Measurements from ENCODE around the gene GCNT2.
"Not testable (repeated sequence)": the region's sequence is repeated elsewhere in the genome, so short reads cannot be mapped to it uniquely, and the experiment has no call there.

Gene GCNT2

DNA sequence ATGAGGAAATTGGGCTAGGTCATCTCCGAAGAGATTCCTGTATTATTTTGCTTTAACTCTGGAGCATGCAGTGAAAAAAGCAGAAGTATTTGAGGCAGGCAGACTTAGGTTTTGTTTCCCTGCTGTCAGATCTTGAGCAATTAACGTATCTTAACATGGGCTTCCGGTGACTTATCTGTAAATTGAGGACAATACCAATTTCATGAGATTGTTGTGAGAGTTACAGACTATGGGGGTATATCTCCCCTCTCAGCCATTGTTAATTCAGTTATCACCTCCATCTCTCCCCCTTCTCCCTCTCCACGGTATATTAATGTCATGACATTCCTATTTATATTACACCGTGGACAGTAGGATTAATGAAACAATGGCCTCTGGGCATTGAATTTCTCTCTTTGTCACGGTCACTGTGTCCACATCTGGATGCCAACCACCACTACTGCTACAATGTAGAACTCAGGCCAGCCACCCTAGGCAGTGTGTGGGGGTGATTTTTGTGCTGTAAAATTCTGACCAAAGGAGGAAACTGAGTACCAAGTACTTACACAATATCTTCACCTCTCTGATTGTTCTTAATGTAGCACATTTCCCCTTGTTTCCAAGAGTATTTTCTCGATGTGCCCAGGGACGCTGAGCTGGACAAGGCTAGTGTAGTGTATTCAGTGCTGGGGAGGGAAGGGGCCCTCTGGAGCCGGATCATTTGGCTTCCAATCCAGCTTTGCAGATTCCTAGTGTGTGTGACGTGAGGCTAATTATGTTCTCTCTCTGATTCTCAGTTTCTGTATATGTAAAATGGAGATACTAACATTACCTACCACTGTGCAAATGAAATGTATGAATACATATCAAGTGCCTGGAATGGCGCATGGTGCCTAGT is 77.2 kb downstream of the GCNT2 start:
- DNase-seq (ENCODE audit: low read depth) = no peak
- TF ChIP-seq, protein P1, sequence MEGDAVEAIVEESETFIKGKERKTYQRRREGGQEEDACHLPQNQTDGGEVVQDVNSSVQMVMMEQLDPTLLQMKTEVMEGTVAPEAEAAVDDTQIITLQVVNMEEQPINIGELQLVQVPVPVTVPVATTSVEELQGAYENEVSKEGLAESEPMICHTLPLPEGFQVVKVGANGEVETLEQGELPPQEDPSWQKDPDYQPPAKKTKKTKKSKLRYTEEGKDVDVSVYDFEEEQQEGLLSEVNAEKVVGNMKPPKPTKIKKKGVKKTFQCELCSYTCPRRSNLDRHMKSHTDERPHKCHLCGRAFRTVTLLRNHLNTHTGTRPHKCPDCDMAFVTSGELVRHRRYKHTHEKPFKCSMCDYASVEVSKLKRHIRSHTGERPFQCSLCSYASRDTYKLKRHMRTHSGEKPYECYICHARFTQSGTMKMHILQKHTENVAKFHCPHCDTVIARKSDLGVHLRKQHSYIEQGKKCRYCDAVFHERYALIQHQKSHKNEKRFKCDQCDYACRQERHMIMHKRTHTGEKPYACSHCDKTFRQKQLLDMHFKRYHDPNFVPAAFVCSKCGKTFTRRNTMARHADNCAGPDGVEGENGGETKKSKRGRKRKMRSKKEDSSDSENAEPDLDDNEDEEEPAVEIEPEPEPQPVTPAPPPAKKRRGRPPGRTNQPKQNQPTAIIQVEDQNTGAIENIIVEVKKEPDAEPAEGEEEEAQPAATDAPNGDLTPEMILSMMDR (conservative IDR thresholded peaks at IDR 0.05; ENCODE audit: low read length) = no peak
- no peak overlapping the region for H3K4me3 ChIP-seq (ENCODE audit: low read length)

DNA sequence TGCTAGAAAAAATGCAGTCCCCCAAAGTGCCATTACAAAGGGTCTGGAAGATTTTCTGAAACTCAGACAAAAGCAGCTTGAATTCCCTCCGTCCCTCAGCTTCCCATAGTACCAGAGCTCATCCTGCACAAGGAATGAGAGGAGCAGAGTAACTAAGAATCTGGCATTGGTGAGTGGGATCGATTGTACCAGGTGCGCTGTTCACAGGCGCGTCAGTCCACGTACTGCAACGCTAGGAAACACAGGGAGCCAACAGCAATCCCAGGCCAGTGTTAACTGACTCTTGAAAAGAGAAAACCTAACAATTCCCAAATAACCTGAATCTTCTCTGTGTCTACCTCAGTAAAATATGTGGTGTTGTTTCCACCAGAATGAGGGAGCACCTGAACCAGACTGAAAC is 77.9 kb downstream of the GCNT2 start:
- TF ChIP-seq, protein P1 (conservative IDR thresholded peaks at IDR 0.05; ENCODE audit: low read length) = no peak
- no peak for DNase-seq (ENCODE audit: low read depth)
- H3K4me3 ChIP-seq (ENCODE audit: low read length) = no peak overlapping the region

DNA sequence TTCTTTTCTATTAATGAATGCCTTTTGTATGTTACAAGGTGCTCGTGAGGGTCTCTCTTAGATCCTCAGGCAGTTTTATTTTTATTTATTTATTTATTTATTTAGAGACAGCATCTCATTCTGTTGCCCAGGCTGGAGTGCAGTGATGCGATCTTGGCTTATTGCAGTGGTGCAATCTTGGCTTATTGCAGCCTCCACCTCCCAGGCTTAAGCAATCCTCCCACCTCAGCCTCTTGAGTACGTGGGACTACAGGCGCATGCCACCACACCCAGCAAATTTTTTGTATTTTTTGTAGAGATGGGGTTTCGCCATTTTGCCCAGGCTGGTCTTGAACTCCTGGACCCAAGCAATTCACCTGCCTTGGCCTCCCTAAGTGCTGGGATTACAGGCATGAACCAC is 79.5 kb downstream of the GCNT2 start:
- not testable (repeated sequence) for DNase-seq (ENCODE audit: low read depth); H3K4me3 ChIP-seq (ENCODE audit: low read length)

- no peak for DNase-seq (ENCODE audit: low read depth)
- no peak overlapping the region for H3K4me3 ChIP-seq (ENCODE audit: low read length)
- TF ChIP-seq, protein P1 (conservative IDR thresholded peaks at IDR 0.05; ENCODE audit: low read length) = no peak
Observed at GRCh38 chr6:10603219-10603618, 82.1 kb downstream of the GCNT2 start.

- TF ChIP-seq, protein P1 (conservative IDR thresholded peaks at IDR 0.05; ENCODE audit: low read length) = no peak
- H3K4me3 ChIP-seq (ENCODE audit: low read length) = no peak overlapping the region
- no peak for DNase-seq (ENCODE audit: low read depth)
Observed at GRCh38 chr6:10609038-10609437, 87.9 kb downstream of the GCNT2 start.

GRCh38 chr6:10610289-10610688 is 89.1 kb downstream of the GCNT2 start:
- TF ChIP-seq, protein P1 (conservative IDR thresholded peaks at IDR 0.05; ENCODE audit: low read length) = no peak
- DNase-seq (ENCODE audit: low read depth) = peak; percentile 25
- H3K4me3 ChIP-seq (ENCODE audit: low read length) = no peak overlapping the region

- TF ChIP-seq, protein P1 (conservative IDR thresholded peaks at IDR 0.05; ENCODE audit: low read length) = no peak
- no peak overlapping the region for H3K4me3 ChIP-seq (ENCODE audit: low read length)
- no peak for DNase-seq (ENCODE audit: low read depth)
Observed at GRCh38 chr6:10612161-10612560, 91.0 kb downstream of the GCNT2 start.
